OCI-LY1 (cell line): ENCODE data around the gene SNTG2.

Source experiments
- H2AFZ ChIP-seq: fragments of 200-600 bp; sonication (generic), shearing (Covaris generic); 2 replicates; pipeline ENCODE4 v1.6.0; 2014; ENCODE audit warnings: antibody characterized with exemption, mild to moderate bottlenecking, low read length
- H3F3A ChIP-seq: fragments of 200-600 bp; sonication (generic), shearing (Covaris generic); 2 replicates; pipeline ENCODE4 v1.6.0; 2014; ENCODE audit warnings: mild to moderate bottlenecking, antibody characterized with exemption, low read length, moderate library complexity; ENCODE audit not compliant: insufficient read depth
- H3K27ac ChIP-seq: fragments of 200-600 bp; sonication (generic); 2 replicates; pipeline ENCODE4 v1.5.1; 2014; ENCODE audit warnings: low read length, mixed run types, mild to moderate bottlenecking, low read depth; ENCODE audit not compliant: poor library complexity, severe bottlenecking
- H3K27me3 ChIP-seq: fragments of 200-600 bp; sonication (generic); 2 replicates; pipeline ENCODE4 v1.6.0; 2014; ENCODE audit warnings: antibody characterized with exemption, mild to moderate bottlenecking, low read length, moderate library complexity; ENCODE audit not compliant: insufficient read depth
- H3K36me3 ChIP-seq: fragments of 200-600 bp; sonication (generic); 2 replicates; pipeline ENCODE4 v1.6.1; 2014; ENCODE audit warnings: mild to moderate bottlenecking, antibody characterized with exemption, low read length, moderate library complexity, mixed read lengths; ENCODE audit not compliant: insufficient read depth
- H3K4me1 ChIP-seq: fragments of 200-600 bp; sonication (generic); 2 replicates; pipeline ENCODE4 v1.5.1; 2014; ENCODE audit warnings: mild to moderate bottlenecking, low read length, moderate library complexity; ENCODE audit not compliant: insufficient read depth, severe bottlenecking
- H3K4me2 ChIP-seq: fragments of 200-600 bp; sonication (generic), shearing (Covaris generic); 2 replicates; pipeline ENCODE4 v1.6.1; 2014; ENCODE audit warnings: low read length
- H3K4me3 ChIP-seq: fragments of 200-600 bp; sonication (generic); 2 replicates; pipeline ENCODE4 v1.5.1; 2014; ENCODE audit warnings: low read length, low read depth, mild to moderate bottlenecking, mixed read lengths; ENCODE audit not compliant: poor library complexity, severe bottlenecking
- H3K79me2 ChIP-seq: fragments of 200-600 bp; shearing (Covaris generic); 2 replicates; pipeline ENCODE4 v1.6.1; 2016; ENCODE audit warnings: mixed run types, low read length, mixed read lengths; ENCODE audit not compliant: insufficient read depth
- H3K9ac ChIP-seq: fragments of 200-600 bp; sonication (generic), shearing (Covaris generic); 2 replicates; pipeline ENCODE4 v1.6.1; 2014; ENCODE audit warnings: mild to moderate bottlenecking, low read length, mixed read lengths
- H3K9me2 ChIP-seq: fragments of 200-600 bp; sonication (generic), shearing (Covaris generic); 2 replicates; pipeline ENCODE4 v1.6.1; 2014; ENCODE audit warnings: low read depth, mild to moderate bottlenecking, low read length, mixed read lengths
- H3K9me3 ChIP-seq: fragments of 200-600 bp; shearing (Covaris generic); 2 replicates; pipeline ENCODE4 v1.6.1; 2014; ENCODE audit warnings: low read length, mixed read lengths
- H4K20me1 ChIP-seq: fragments of 200-600 bp; sonication (generic), shearing (Covaris generic); 2 replicates; pipeline ENCODE4 v1.6.0; 2016; ENCODE audit warnings: mild to moderate bottlenecking, low read length; ENCODE audit not compliant: insufficient read depth
- CTCF ChIP-seq: fragments of 200-600 bp; sonication (generic), shearing (Covaris generic); IDR thresholded peaks from 2 replicates; pipeline ENCODE4 v1.5.1; 2017; ENCODE audit warnings: mild to moderate bottlenecking, antibody characterized with exemption, low read length, moderate library complexity, mixed read lengths
- EZH2 ChIP-seq: fragments of 200-600 bp; sonication (generic), shearing (Covaris generic); IDR thresholded peaks from 2 replicates; pipeline ENCODE4 v1.8.0; 2017; ENCODE audit warnings: borderline replicate concordance, mixed run types, mild to moderate bottlenecking, antibody characterized with exemption, low read length, moderate library complexity, mixed read lengths

The SNTG2 gene

GRCh38 chr2:1032030-1032429, 81.4 kb downstream of the SNTG2 start:
- Histone ChIP-seq H3K27ac (no peak overlapping the region), H4K20me1 (no peaks in the 10 kb centered on the region), H3K9ac (no peak overlapping the region), H3K36me3 (no peaks in the 10 kb centered on the region), H3K4me3 (no peak overlapping the region), H3K4me2 (no peak overlapping the region), H3K79me2 (no peaks in the 10 kb centered on the region), H3K4me1 (no peaks in the 10 kb centered on the region), H2AFZ (no peak overlapping the region), H3K9me3 (no peaks in the 10 kb centered on the region), H3K9me2 (no peaks in the 10 kb centered on the region), H3F3A (no peaks in the 10 kb centered on the region), H3K27me3 (no peaks in the 10 kb centered on the region)
- TF ChIP-seq EZH2, result no peak
- no peak for TF ChIP-seq CTCF

GRCh38 chr2:1033069-1033468, 82.4 kb downstream of the SNTG2 start:
- no peaks in the 10 kb centered on the region for H3K27me3 ChIP-seq
- no peak overlapping the region for H2AFZ ChIP-seq
- H3K79me2 ChIP-seq, result no peaks in the 10 kb centered on the region
- H3K36me3 ChIP-seq, result no peaks in the 10 kb centered on the region
- H3K27ac ChIP-seq, result no peak overlapping the region
- H3K4me1 ChIP-seq, result no peaks in the 10 kb centered on the region
- H4K20me1 ChIP-seq, result no peaks in the 10 kb centered on the region
- no peak overlapping the region for H3K9ac ChIP-seq
- no peak for TF ChIP-seq EZH2
- no peak for TF ChIP-seq CTCF
- no peak overlapping the region for H3K4me3 ChIP-seq
- no peaks in the 10 kb centered on the region for H3K9me3 ChIP-seq
- no peak overlapping the region for H3K4me2 ChIP-seq
- H3F3A ChIP-seq, result no peaks in the 10 kb centered on the region
- no peaks in the 10 kb centered on the region for H3K9me2 ChIP-seq

GRCh38 chr2:1037066-1037465, 86.4 kb downstream of the SNTG2 start:
- Histone ChIP-seq H3K9me3 (no peaks in the 10 kb centered on the region), H3K9ac (no peak overlapping the region), H3K36me3 (no peaks in the 10 kb centered on the region), H2AFZ (no peak overlapping the region), H3K9me2 (no peaks in the 10 kb centered on the region), H3K27ac (no peak overlapping the region), H3K4me3 (no peak overlapping the region), H3K79me2 (no peaks in the 10 kb centered on the region), H3K4me2 (no peak overlapping the region), H3K4me1 (no peaks in the 10 kb centered on the region), H3K27me3 (no peaks in the 10 kb centered on the region), H3F3A (no peaks in the 10 kb centered on the region), H4K20me1 (no peaks in the 10 kb centered on the region)
- no peak for TF ChIP-seq EZH2
- no peak for TF ChIP-seq CTCF
